GM12872 (cell line): Measurements from ENCODE around the gene EHF.

Experiments
- TF ChIP-seq, protein P1 (sequence below): IDR thresholded peaks from 3 replicates; pipeline ENCODE4 v1.5.1; 2011; ENCODE audit warnings: low read depth, mild to moderate bottlenecking, low read length, moderate library complexity; ENCODE audit not compliant: insufficient read depth

EHF gene

DNA sequence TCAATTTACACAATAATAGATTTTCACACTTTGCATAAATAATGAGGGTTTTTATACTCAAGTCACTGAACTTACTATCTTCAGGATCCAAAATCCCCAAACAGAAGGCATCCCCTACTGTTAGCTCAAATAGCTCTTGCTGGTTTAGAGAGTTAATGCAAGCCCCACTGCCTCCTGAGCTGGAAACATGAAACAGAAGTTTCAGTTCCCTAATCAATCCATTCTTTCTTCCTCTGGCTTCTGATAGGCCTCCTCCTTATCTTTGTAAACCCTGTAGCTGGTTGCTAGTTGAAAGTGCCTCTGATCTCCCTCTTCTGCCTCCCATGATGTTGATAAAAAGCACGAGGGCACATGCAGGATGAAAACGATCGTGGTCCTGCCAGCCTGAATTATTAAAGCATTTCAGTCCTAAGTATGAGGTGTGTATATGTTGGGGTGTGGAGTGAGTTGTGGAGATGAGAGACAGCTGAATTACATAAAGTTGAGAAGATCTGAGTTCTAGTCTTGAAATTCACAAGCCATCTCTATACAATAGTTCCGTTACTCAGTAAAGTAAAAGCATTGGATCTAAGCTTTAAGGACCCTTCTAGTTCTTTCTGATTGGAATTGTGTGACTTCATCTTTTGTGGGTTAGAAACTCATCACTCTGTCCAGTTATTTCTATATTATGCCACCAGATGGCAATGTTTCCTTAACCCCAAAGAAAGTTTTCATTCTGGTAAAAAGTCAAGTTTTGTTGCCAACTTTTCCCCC lies 35.0 kb upstream of the EHF start:
- TF ChIP-seq, protein P1, sequence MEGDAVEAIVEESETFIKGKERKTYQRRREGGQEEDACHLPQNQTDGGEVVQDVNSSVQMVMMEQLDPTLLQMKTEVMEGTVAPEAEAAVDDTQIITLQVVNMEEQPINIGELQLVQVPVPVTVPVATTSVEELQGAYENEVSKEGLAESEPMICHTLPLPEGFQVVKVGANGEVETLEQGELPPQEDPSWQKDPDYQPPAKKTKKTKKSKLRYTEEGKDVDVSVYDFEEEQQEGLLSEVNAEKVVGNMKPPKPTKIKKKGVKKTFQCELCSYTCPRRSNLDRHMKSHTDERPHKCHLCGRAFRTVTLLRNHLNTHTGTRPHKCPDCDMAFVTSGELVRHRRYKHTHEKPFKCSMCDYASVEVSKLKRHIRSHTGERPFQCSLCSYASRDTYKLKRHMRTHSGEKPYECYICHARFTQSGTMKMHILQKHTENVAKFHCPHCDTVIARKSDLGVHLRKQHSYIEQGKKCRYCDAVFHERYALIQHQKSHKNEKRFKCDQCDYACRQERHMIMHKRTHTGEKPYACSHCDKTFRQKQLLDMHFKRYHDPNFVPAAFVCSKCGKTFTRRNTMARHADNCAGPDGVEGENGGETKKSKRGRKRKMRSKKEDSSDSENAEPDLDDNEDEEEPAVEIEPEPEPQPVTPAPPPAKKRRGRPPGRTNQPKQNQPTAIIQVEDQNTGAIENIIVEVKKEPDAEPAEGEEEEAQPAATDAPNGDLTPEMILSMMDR: peak; percentile 62

DNA sequence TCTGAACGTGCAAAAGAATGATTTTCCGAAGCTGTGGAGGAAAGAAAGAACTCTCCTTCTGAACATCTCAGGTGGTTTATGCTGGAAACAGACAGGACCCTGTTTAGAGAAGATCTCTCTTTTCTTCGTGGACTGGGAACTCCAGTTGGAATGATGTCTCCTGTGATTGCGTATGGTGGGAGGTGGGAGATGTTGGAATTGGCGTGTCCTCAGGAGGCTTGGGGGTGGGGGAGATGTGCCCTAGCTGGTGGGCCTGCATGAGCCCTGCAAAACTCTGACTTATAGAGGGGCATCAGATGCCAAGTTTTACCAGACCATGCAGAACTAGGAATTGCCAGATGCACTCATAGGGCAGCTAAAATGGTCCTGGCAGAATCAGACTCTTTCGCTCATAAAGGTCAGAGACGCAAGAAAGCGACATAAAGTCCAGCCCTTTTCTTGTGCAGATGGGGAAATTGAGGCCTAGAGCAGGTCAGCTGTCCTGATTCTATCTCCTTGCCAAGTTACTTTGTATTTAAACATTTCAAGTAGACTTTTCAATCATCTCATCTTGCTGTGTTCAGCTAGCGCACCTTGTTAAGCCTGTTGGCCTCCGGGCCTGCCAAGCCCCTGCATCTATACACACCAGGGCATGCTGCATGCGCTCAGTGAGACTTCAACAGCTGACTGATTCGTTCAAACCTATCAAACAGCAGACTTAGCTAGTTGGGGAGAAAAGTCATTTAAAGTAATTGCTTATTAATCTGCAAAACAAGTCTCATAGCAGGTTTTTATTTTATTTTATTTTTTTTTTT lies 34.2 kb upstream of the EHF start:
- TF ChIP-seq, protein P1: no peak

DNA sequence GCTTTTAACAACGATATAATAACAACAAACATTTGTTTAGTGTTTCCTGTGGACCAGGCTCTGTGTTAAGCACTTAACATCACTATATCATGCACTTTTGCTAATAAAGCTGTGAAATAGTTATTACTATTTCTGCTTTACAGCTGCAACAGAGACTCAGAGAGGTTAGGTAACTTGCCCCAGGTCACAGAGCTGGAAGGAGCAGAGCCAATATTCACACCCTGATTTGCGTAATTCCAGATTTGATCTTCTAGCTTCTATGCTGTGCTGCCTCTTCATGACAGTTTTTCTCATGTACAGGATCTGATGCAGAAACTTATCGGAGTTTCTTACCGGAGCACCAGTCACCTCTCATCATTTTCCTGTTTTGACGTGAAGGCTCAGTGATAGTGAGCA lies 33.6 kb upstream of the EHF start:
- TF ChIP-seq, protein P1: no peak

DNA sequence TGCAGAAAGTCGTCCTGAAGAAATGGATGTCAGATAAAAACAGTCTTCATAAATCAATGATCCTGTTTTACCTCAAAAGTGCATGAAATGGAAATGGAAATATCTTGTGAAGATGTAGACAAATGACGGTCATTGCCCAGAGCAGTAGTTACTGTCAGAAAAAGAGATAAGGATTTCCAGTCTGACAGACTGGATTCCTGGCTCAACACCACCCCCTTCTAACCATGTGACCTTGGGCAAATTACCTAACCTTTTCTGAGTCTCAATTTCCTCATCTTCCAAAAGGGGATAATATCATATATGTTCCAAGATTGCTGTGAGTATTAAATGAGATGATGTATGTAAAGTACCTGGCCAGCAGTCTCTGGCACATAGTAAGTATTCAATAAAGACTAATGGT lies 32.9 kb upstream of the EHF start:
- TF ChIP-seq, protein P1: no peak

DNA sequence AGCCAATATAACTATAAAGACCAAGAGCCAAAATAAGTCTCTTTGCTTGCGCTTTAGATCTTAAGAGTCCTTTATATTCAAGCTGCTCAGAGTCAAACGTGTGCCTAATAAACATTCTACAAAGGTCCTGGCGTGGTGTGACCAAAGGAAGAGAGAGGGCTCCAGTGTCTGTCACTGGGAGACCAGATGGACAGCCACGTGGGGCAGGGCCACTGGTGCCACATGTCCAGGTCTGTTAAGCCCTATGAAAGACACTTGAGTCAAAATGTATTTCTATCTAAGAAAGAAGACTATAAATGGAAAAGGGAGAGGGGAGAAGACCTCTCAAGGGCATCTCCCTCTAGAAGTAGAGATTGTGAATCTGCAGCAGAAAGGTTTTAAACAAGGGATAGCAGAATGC lies 32.2 kb upstream of the EHF start:
- TF ChIP-seq, protein P1: no peak

DNA sequence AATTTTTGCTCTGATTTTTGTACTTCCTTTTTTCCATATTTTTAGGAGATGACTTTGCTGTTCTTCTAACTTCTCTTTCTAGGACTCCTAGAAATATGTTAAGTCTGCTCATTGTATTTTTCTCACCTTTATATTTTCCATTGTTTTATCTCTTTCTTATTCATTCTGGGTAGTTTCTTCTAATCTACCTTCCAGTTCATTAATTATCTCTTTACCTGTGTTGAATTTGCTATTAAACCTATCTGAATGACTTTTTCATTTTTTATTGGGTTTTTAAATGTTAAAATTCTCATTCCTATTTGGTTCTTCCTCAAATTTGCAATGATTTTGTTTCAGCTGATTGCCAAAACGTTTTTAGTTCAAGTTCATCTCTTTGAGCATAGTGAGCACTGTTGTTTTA lies 27.8 kb upstream of the EHF start:
- TF ChIP-seq, protein P1: no peak

DNA sequence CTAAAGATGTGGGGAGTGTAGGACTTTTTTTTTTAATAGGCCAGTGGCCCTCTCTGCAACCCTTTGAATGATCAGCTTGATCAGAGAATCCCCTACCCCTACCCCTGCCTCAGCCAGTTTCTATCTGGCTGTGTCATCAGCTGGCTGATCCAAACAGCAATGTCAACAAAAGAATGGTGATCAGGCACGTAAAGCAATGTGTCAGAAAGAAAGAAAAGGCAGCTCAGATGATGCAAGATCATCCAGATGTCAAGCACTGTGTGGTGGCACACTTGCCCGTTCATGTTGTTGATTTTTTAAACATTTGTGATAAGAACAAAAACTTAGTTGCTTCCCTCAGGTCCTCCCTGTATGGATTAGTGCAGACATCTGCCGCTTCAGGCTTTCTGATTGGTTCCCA lies 26.3 kb upstream of the EHF start:
- TF ChIP-seq, protein P1: no peak
